ENCODE results near the gene CCBE1. TPM values are rescaled to one million over a fixed set of nuclear protein-coding genes. Genes with fewer than 3 reads are reported as not detected.

CCBE1 gene
- polyA plus RNA-seq, 1 donor from 2014 or later: 0.19 TPM

DNA sequence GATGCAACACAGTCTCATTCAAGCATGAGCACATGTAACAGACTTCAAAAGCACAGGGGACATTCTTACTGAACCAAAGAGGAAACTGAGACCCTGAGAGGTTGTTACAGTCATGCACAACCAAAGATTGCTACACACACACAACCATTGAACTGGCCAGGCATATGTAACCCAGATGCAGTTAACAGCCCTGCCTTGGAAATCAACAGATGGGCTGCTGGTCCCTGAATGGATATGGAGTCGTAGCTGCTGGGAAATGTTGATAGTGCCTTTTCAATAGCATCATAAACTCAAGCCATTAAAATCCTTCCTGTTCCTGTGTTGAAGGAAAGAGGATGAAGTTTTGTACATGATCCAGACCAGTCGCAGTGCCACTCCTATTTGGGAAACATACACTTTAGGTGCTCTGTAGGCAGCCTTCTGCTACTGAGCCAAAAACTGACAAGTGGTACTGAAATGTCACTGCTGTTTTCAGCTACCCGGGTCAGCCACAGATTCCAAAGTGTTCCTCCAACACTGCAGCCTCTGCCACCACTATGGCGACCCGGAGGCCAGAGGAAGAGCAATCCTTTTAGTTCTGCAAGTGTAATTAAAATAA, 143.9 kb downstream of the CCBE1 start:
- H3K27ac ChIP-seq (ENCODE audit: low read length): no peak overlapping the region
- no peaks in the 10 kb centered on the region for H4K20me1 ChIP-seq (ENCODE audit: insufficient read depth)
- no peaks in the 10 kb centered on the region for H3F3A ChIP-seq (ENCODE audit: insufficient read depth, low read length, poor library complexity, severe bottlenecking)
- no peak for TF ChIP-seq POLR2AphosphoS5 (IDR thresholded peaks at IDR 0.05)
- TF ChIP-seq RAD21 (conservative IDR thresholded peaks at IDR 0.05): no peak
- no peak for TF ChIP-seq REST (IDR thresholded peaks at IDR 0.05; ENCODE audit: borderline replicate concordance)
- no peak for TF ChIP-seq TAF1 (IDR thresholded peaks at IDR 0.05; ENCODE audit: low read depth)
- no peak for TF ChIP-seq CTCF (IDR thresholded peaks at IDR 0.05; ENCODE audit: poor library complexity, severe bottlenecking)
- no peak for TF ChIP-seq MXI1 (conservative IDR thresholded peaks at IDR 0.05; ENCODE audit: poor library complexity, severe bottlenecking)
- TF ChIP-seq EZH2 (IDR thresholded peaks at IDR 0.05; ENCODE audit: borderline replicate concordance, insufficient read depth, low read length, poor library complexity, severe bottlenecking): no peak
- no peak for TF ChIP-seq EP300 (conservative IDR thresholded peaks at IDR 0.05; ENCODE audit: poor library complexity, severe bottlenecking)
- TF ChIP-seq SMC3 (conservative IDR thresholded peaks at IDR 0.05; ENCODE audit: poor library complexity): no peak
- H3K4me3 ChIP-seq (ENCODE audit: low read length): no peak overlapping the region
- H3K9me2 ChIP-seq (ENCODE audit: insufficient read depth, low read length): no peaks in the 10 kb centered on the region
- no peaks in the 10 kb centered on the region for H3K79me2 ChIP-seq (replicated peaks; ENCODE audit: insufficient read depth, low read length)
- no peak overlapping the region for H2AFZ ChIP-seq (ENCODE audit: low read depth, low read length)
- no peaks in the 10 kb centered on the region for H3K9me3 ChIP-seq (ENCODE audit: low read length)
- no peaks in the 10 kb centered on the region for H3K27me3 ChIP-seq (ENCODE audit: insufficient read depth, low read depth, low read length)
- H3K36me3 ChIP-seq (ENCODE audit: insufficient read depth, low read length): no peaks in the 10 kb centered on the region
- H3K4me2 ChIP-seq (ENCODE audit: low read length): no peak overlapping the region
- H3K9ac ChIP-seq (ENCODE audit: low read length): no peak overlapping the region

- TF ChIP-seq EP300 (conservative IDR thresholded peaks at IDR 0.05; ENCODE audit: poor library complexity, severe bottlenecking): no peak
- no peak for TF ChIP-seq MXI1 (conservative IDR thresholded peaks at IDR 0.05; ENCODE audit: poor library complexity, severe bottlenecking)
- TF ChIP-seq EZH2 (IDR thresholded peaks at IDR 0.05; ENCODE audit: borderline replicate concordance, insufficient read depth, low read length, poor library complexity, severe bottlenecking): no peak
- no peak for TF ChIP-seq TAF1 (IDR thresholded peaks at IDR 0.05; ENCODE audit: low read depth)
- TF ChIP-seq REST (IDR thresholded peaks at IDR 0.05; ENCODE audit: borderline replicate concordance): no peak
- TF ChIP-seq RAD21 (conservative IDR thresholded peaks at IDR 0.05): no peak
- TF ChIP-seq POLR2AphosphoS5 (IDR thresholded peaks at IDR 0.05): no peak
- TF ChIP-seq SMC3 (conservative IDR thresholded peaks at IDR 0.05; ENCODE audit: poor library complexity): no peak
- no peak for TF ChIP-seq CTCF (IDR thresholded peaks at IDR 0.05; ENCODE audit: poor library complexity, severe bottlenecking)
- Histone ChIP-seq H4K20me1 (ENCODE audit: insufficient read depth) (no peaks in the 10 kb centered on the region), H3K27ac (ENCODE audit: low read length) (no peak overlapping the region), H3K79me2 (replicated peaks; ENCODE audit: insufficient read depth, low read length) (no peaks in the 10 kb centered on the region), H3K36me3 (ENCODE audit: insufficient read depth, low read length) (no peaks in the 10 kb centered on the region), H3K9ac (ENCODE audit: low read length) (no peak overlapping the region), H3K4me2 (ENCODE audit: low read length) (no peak overlapping the region), H2AFZ (ENCODE audit: low read depth, low read length) (no peak overlapping the region), H3K4me3 (ENCODE audit: low read length) (no peak overlapping the region), H3F3A (ENCODE audit: insufficient read depth, low read length, poor library complexity, severe bottlenecking) (no peaks in the 10 kb centered on the region), H3K27me3 (ENCODE audit: insufficient read depth, low read depth, low read length) (no peaks in the 10 kb centered on the region), H3K9me3 (ENCODE audit: low read length) (no peaks in the 10 kb centered on the region), H3K9me2 (ENCODE audit: insufficient read depth, low read length) (no peaks in the 10 kb centered on the region)
These were observed 145.2 kb downstream of the CCBE1 start for GRCh38 chr18:59551902-59552635.
